ENCODE measurements around the gene YAP1.
"Not testable (repeated sequence)": the region's sequence is repeated elsewhere in the genome, so short reads cannot be mapped to it uniquely, and the experiment has no call there.

The YAP1 gene

GRCh38 chr11:102166175-102167064 is 56.2 kb downstream of the YAP1 start:
- no peak for DNase-seq

- DNase-seq = no peak
Observed at GRCh38 chr11:102168481-102168880, 58.2 kb downstream of the YAP1 start.

GRCh38 chr11:102171101-102171500 is 60.9 kb downstream of the YAP1 start:
- DNase-seq = no peak

- DNase-seq = no peak
Observed at GRCh38 chr11:102172127-102172848, 62.0 kb downstream of the YAP1 start.

- no peak for DNase-seq
Observed at GRCh38 chr11:102177126-102177525, 66.9 kb downstream of the YAP1 start.

GRCh38 chr11:102177974-102178631 is 67.9 kb downstream of the YAP1 start:
- no peak for DNase-seq

- no peak for DNase-seq
Observed at GRCh38 chr11:102179371-102179770, 69.1 kb downstream of the YAP1 start.

GRCh38 chr11:102184269-102184987 is 74.2 kb downstream of the YAP1 start:
- no peak for DNase-seq

GRCh38 chr11:102186551-102187191 is 76.4 kb downstream of the YAP1 start:
- no peak for DNase-seq

- no peak for DNase-seq
Observed at GRCh38 chr11:102187416-102188151, 77.3 kb downstream of the YAP1 start.

- no peak for DNase-seq
Observed at GRCh38 chr11:102188488-102188887, 78.2 kb downstream of the YAP1 start.

GRCh38 chr11:102191832-102192231 is 81.6 kb downstream of the YAP1 start:
- DNase-seq = no peak

- DNase-seq = no peak
Observed at GRCh38 chr11:102192349-102193066, 82.3 kb downstream of the YAP1 start.

- DNase-seq = no peak
Observed at GRCh38 chr11:102194257-102194656, 84.0 kb downstream of the YAP1 start.

GRCh38 chr11:102194990-102195389 is 84.7 kb downstream of the YAP1 start:
- no peak for DNase-seq

GRCh38 chr11:102196351-102196750 is 86.1 kb downstream of the YAP1 start:
- DNase-seq = no peak

GRCh38 chr11:102196816-102197215 is 86.6 kb downstream of the YAP1 start:
- DNase-seq = no peak

- no peak for DNase-seq
Observed at GRCh38 chr11:102197670-102198139, 87.5 kb downstream of the YAP1 start.

- DNase-seq = no peak
Observed at GRCh38 chr11:102199673-102200072, 89.4 kb downstream of the YAP1 start.

GRCh38 chr11:102200325-102200724 is 90.1 kb downstream of the YAP1 start:
- not testable (repeated sequence) for DNase-seq

- no peak for DNase-seq
Observed at GRCh38 chr11:102201776-102202175, 91.5 kb downstream of the YAP1 start.

Measured in NCI-H345 (cell line).